ENCODE results near the gene CBARP. TPM values are rescaled to one million over a fixed set of nuclear protein-coding genes. Genes with fewer than 3 reads are reported as not detected.
"Not testable (repeated sequence)": the region's sequence is repeated elsewhere in the genome, so short reads cannot be mapped to it uniquely, and the experiment has no call there.

The CBARP gene
- total and polyA plus RNA-seq, 2 donors (not counting 3 experiments of a cell fraction or from before 2014, with no cell fraction given): 3.5 to 9.2 TPM

DNA sequence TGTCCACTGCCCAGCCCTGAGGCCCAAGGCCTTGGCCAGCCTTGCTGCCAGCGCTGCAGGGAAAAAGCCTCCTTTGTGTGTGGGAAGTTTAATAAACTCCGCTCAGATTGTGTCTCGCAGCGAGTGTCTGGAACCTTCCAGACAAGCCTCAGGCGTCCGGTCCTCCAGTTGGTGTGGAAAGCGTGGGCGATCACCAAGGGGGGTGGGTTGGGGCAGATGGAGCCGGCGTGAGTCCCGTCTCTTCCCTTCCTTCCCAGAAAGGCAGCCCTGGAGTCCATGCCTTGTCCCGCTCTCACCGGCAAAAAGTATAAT lies 27.6 kb downstream of the CBARP start:
- Histone ChIP-seq H3K9me1 (replicated peaks; ENCODE audit: control insufficient read depth, extremely low read depth, insufficient read depth, low read length) (no peaks in the 10 kb centered on the region), H3K27me3 (ENCODE audit: control insufficient read depth in 2 of 2, insufficient read depth in 2 of 2, low read length in 2 of 2) (no peaks in the 10 kb centered on the region), H3K27ac (ENCODE audit: insufficient read depth, low read depth, low read length) (no peak overlapping the region), H3K4me3 (replicated peaks in 1 of 3; ENCODE audit: insufficient read depth in 1 of 3, low read depth in 1 of 3, low read length in 3 of 3) (no peak overlapping the region), H3K9ac (replicated peaks; ENCODE audit: extremely low read depth, insufficient read depth, low read length) (no peak overlapping the region), H2AFZ (ENCODE audit: low read depth, low read length) (no peak overlapping the region), H3K9me3 (replicated peaks; ENCODE audit: control insufficient read depth, insufficient read depth, low read length) (no peaks in the 10 kb centered on the region), H3K79me2 (ENCODE audit: control insufficient read depth, insufficient read depth, low read length) (peaks cover 78% of the 10 kb centered on the region), H3K36me3 (ENCODE audit: control insufficient read depth in 2 of 2, extremely low read depth in 1 of 2, insufficient read depth in 2 of 2, low read length in 2 of 2) (peaks cover 0 to 4% of the 10 kb centered on the region in 2 experiments), H3K4me1 (ENCODE audit: control insufficient read depth, extremely low read depth, insufficient read depth, low read length) (peaks cover 33% of the 10 kb centered on the region), H3K4me2 (ENCODE audit: insufficient read depth, low read length) (no peak overlapping the region), H4K20me1 (replicated peaks; ENCODE audit: control insufficient read depth, extremely low read depth, insufficient read depth, low read length) (no peaks in the 10 kb centered on the region)
- dilution Hi-C loops (cut with MboI; ENCODE audit: extremely low pct_ligation_motif_present, low sequenced_read_pairs): no loop called here
- DNase-seq (ENCODE audit: low read depth, low spot score) (no peak), FAIRE-seq (no peak)
- TF ChIP-seq MYC (IDR thresholded peaks at IDR 0.05; ENCODE audit: low read depth, low read length) (no peak), POLR2AphosphoS5 (IDR thresholded peaks at IDR 0.05; ENCODE audit: insufficient read depth, low read depth, low read length) (no peak), JUN (IDR thresholded peaks at IDR 0.05; ENCODE audit: borderline replicate concordance, insufficient read depth, insufficient read length, low read depth) (no peak), POLR2A (IDR thresholded peaks at IDR 0.05; ENCODE audit: low read depth, low read length) (no peak), FOS (IDR thresholded peaks at IDR 0.05; ENCODE audit: borderline replicate concordance, insufficient read depth, low read length) (no peak), GATA2 (IDR thresholded peaks at IDR 0.05; ENCODE audit: insufficient read depth, insufficient read length, low read depth, low read length) (no peak), EZH2 (IDR thresholded peaks at IDR 0.05; ENCODE audit: borderline replicate concordance, low read depth, low read length, severe bottlenecking) (no peak)
- TF ChIP-seq, protein P1, sequence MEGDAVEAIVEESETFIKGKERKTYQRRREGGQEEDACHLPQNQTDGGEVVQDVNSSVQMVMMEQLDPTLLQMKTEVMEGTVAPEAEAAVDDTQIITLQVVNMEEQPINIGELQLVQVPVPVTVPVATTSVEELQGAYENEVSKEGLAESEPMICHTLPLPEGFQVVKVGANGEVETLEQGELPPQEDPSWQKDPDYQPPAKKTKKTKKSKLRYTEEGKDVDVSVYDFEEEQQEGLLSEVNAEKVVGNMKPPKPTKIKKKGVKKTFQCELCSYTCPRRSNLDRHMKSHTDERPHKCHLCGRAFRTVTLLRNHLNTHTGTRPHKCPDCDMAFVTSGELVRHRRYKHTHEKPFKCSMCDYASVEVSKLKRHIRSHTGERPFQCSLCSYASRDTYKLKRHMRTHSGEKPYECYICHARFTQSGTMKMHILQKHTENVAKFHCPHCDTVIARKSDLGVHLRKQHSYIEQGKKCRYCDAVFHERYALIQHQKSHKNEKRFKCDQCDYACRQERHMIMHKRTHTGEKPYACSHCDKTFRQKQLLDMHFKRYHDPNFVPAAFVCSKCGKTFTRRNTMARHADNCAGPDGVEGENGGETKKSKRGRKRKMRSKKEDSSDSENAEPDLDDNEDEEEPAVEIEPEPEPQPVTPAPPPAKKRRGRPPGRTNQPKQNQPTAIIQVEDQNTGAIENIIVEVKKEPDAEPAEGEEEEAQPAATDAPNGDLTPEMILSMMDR (IDR thresholded peaks at IDR 0.05; ENCODE audit: extremely low read depth in 1 of 2, insufficient read depth in 1 of 2, low read depth in 1 of 2, low read length in 2 of 2): no peak
- TF ChIP-seq, protein P2, sequence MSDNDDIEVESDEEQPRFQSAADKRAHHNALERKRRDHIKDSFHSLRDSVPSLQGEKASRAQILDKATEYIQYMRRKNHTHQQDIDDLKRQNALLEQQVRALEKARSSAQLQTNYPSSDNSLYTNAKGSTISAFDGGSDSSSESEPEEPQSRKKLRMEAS (IDR thresholded peaks at IDR 0.05; ENCODE audit: insufficient read depth, insufficient read length): no peak
- BruUV-seq (replicated peaks): no TSS peak
- intact Hi-C loops (cut with micrococcal nuclease): no loop called here
- ChIA-PET CTCF (no interaction called here), POLR2A (no interaction called here)

DNA sequence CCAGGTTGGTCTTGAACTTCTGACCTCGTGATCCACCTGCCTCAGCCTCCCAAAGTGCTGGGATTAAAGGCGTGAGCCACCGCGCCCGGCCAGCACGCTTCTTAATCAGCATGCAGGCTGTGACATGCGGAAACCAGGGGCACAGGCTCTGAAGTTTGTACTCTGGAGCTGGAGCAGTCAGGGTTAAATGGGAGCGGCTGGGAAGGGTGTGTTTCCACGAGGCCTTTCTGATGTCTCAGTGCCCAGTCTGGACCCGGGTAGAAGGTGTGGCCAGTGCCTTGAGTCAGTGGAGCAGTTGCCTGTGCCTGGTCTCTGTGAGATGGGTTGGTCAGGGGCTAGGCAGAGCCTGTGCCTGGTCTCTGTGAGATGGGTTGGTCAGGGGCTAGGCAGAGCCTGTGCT lies 29.0 kb downstream of the CBARP start:
- BruUV-seq (replicated peaks); intact Hi-C loops (cut with micrococcal nuclease); H3K9ac ChIP-seq (replicated peaks; ENCODE audit: extremely low read depth, insufficient read depth, low read length); H3K4me2 ChIP-seq (ENCODE audit: insufficient read depth, low read length); H3K4me3 ChIP-seq (replicated peaks in 1 of 3; ENCODE audit: insufficient read depth in 1 of 3, low read depth in 1 of 3, low read length in 3 of 3); H3K27me3 ChIP-seq (ENCODE audit: control insufficient read depth in 2 of 2, insufficient read depth in 2 of 2, low read length in 2 of 2); POLR2A ChIA-PET; FAIRE-seq; H2AFZ ChIP-seq (ENCODE audit: low read depth, low read length); dilution Hi-C loops (cut with MboI; ENCODE audit: extremely low pct_ligation_motif_present, low sequenced_read_pairs); H3K9me3 ChIP-seq (replicated peaks; ENCODE audit: control insufficient read depth, insufficient read depth, low read length); H3K27ac ChIP-seq (ENCODE audit: insufficient read depth, low read depth, low read length); CTCF ChIA-PET; H4K20me1 ChIP-seq (replicated peaks; ENCODE audit: control insufficient read depth, extremely low read depth, insufficient read depth, low read length); H3K9me1 ChIP-seq (replicated peaks; ENCODE audit: control insufficient read depth, extremely low read depth, insufficient read depth, low read length); H3K36me3 ChIP-seq (ENCODE audit: control insufficient read depth in 2 of 2, extremely low read depth in 1 of 2, insufficient read depth in 2 of 2, low read length in 2 of 2); DNase-seq (ENCODE audit: low read depth, low spot score): not testable (repeated sequence)
- H3K4me1 ChIP-seq (ENCODE audit: control insufficient read depth, extremely low read depth, insufficient read depth, low read length): peaks cover 22% of the 10 kb centered on the region
- peaks cover 66% of the 10 kb centered on the region for H3K79me2 ChIP-seq (ENCODE audit: control insufficient read depth, insufficient read depth, low read length)
